VCaP (cell line): ENCODE measurements around the gene GTF2I.
"Not testable (repeated sequence)": the region's sequence is repeated elsewhere in the genome, so short reads cannot be mapped to it uniquely, and the experiment has no call there.

Source experiments
- H3K27ac ChIP-seq: fragments of 450-650 bp; 2 replicates; pipeline ENCODE4 v1.5.1; 2017
- CTCF ChIP-seq: fragments of 450-650 bp; conservative IDR thresholded peaks from 2 replicates; pipeline ENCODE4 v1.5.1; 2017; ENCODE audit warnings: mild to moderate bottlenecking, moderate library complexity

Gene GTF2I

GRCh38 chr7:74682829-74683228, 25.3 kb downstream of the GTF2I start:
- no peak for TF ChIP-seq CTCF

GRCh38 chr7:74683799-74684198, 26.3 kb downstream of the GTF2I start:
- no peak overlapping the region for H3K27ac ChIP-seq
- no peak for TF ChIP-seq CTCF

More at GRCh38 chr7:74682829-74683228, 25.3 kb downstream of the GTF2I start:
- H3K27ac ChIP-seq: no peak overlapping the region

- H3K27ac ChIP-seq: no peak overlapping the region
- no peak for TF ChIP-seq CTCF
These were observed 27.0 kb downstream of the GTF2I start for GRCh38 chr7:74684473-74684872.

- no peak for TF ChIP-seq CTCF
- no peak overlapping the region for H3K27ac ChIP-seq
These were observed 27.4 kb downstream of the GTF2I start for GRCh38 chr7:74684921-74685320.

- TF ChIP-seq CTCF: no peak
- H3K27ac ChIP-seq: no peak overlapping the region
These were observed 33.0 kb downstream of the GTF2I start for GRCh38 chr7:74690474-74690873.

GRCh38 chr7:74704419-74704818, 46.9 kb downstream of the GTF2I start:
- not testable (repeated sequence) for H3K27ac ChIP-seq

GRCh38 chr7:74707238-74707637, 49.7 kb downstream of the GTF2I start:
- no peak overlapping the region for H3K27ac ChIP-seq
- TF ChIP-seq CTCF: no peak

- H3K27ac ChIP-seq: no peak overlapping the region
- TF ChIP-seq CTCF: no peak
These were observed 51.2 kb downstream of the GTF2I start for GRCh38 chr7:74708569-74709275.
